Aorta (tissue), 5 donors: ENCODE results near the gene SDF2L1. TPM values are rescaled to one million over a fixed set of nuclear protein-coding genes. Genes with fewer than 3 reads are reported as not detected.
"Not testable (repeated sequence)": the region's sequence is repeated elsewhere in the genome, so short reads cannot be mapped to it uniquely, and the experiment has no call there.

Experiments
- ATAC-seq: fragments of 200-7000 bp; cut with Tn5 transposase; one replicate; pipeline ENCODE4 v1.9.1; 2022; ENCODE audit warnings: moderate library complexity; ENCODE audit not compliant: low FRiP score
- DNase-seq, 2 donors: peaks; one replicate each; pipeline ENCODE4 v3.0.0-alpha.2; 2020
- H3K27ac ChIP-seq, 2 donors: one replicate each; pipeline ENCODE4 v1.5.1; 2013; ENCODE audit warnings: low read length in 2 of 2, mild to moderate bottlenecking in 2 of 2, moderate library complexity in 2 of 2, control low read depth in 1 of 2, inconsistent platforms in 1 of 2, low read depth in 1 of 2
- H3K27me3 ChIP-seq, 2 donors: one replicate each; pipeline ENCODE4 v1.6.1; 2013; ENCODE audit warnings: control low read depth in 1 of 2, low read length in 1 of 2, mild to moderate bottlenecking in 1 of 2, moderate library complexity in 1 of 2; ENCODE audit not compliant: insufficient read depth in 2 of 2, control insufficient read depth in 1 of 2
- H3K36me3 ChIP-seq, 2 donors: one replicate each; pipeline ENCODE4 v1.6.1; 2013; ENCODE audit warnings: control low read depth in 1 of 2, low read length in 1 of 2, mild to moderate bottlenecking in 1 of 2; ENCODE audit not compliant: insufficient read depth in 2 of 2, control insufficient read depth in 1 of 2
- H3K4me1 ChIP-seq, 2 donors: one replicate each; pipeline ENCODE4 v1.6.1; 2013; ENCODE audit warnings: low read length in 2 of 2, control low read depth in 1 of 2, mild to moderate bottlenecking in 1 of 2, moderate library complexity in 1 of 2; ENCODE audit not compliant: insufficient read depth in 2 of 2, control insufficient read depth in 1 of 2
- H3K4me3 ChIP-seq, 2 donors: one replicate each; pipeline ENCODE4 v1.5.1; 2013; ENCODE audit warnings: low read length in 2 of 2, control low read depth in 1 of 2, mild to moderate bottlenecking in 1 of 2
- H3K9me3 ChIP-seq: one replicate; pipeline ENCODE4 v1.6.1; 2013; ENCODE audit warnings: mild to moderate bottlenecking, low read length; ENCODE audit not compliant: control insufficient read depth
- WGBS, 2 donors: extraction: QIAGEN DNeasy Blood & Tissue Kit; methylation state at CpG; one replicate each; pipeline ENCODE4 v1.1.7; 2013; 5-methylcytosine and 5-hydroxymethylcytosine counted together
- intact Hi-C, 2 donors: fragments of 100-400 bp; cut with DNase I; formaldehyde crosslinking; loops; one replicate each; pipeline versions ENCODE4 v1.14.2 to v1.15.0; 2022
- polyA plus RNA-seq, 2 donors: library from polyadenylated mRNA; stranded (reverse); fragments of 200-250 nt; gene quantifications; one replicate each; pipeline ENCODE4 v1.2.3, GENCODE V29; 2013
- total RNA-seq, 2 donors: library from RNA; stranded (reverse); fragmentation: NEBNext Ultra II Directional; extraction: Animal tissue kit (Norgen Biotek cat#: 25700); gene quantifications; one replicate each; pipeline ENCODE4 v1.2.1, GENCODE V29; 2021
- donor health status: healthy with polysubstance abuse.
- donor health status: Bipolar disorder and iron deficiency.
- donor health status: DM: no; HTN: no; CAD: no.
- donor health status: DM: no; HTN: no; CAD: no.
- donor health status: DM: yes; HTN: yes; CAD: no.

Gene SDF2L1
- total and polyA plus RNA-seq, 4 donors = 16.7 to 38.7 (median 29.7) TPM

DNA sequence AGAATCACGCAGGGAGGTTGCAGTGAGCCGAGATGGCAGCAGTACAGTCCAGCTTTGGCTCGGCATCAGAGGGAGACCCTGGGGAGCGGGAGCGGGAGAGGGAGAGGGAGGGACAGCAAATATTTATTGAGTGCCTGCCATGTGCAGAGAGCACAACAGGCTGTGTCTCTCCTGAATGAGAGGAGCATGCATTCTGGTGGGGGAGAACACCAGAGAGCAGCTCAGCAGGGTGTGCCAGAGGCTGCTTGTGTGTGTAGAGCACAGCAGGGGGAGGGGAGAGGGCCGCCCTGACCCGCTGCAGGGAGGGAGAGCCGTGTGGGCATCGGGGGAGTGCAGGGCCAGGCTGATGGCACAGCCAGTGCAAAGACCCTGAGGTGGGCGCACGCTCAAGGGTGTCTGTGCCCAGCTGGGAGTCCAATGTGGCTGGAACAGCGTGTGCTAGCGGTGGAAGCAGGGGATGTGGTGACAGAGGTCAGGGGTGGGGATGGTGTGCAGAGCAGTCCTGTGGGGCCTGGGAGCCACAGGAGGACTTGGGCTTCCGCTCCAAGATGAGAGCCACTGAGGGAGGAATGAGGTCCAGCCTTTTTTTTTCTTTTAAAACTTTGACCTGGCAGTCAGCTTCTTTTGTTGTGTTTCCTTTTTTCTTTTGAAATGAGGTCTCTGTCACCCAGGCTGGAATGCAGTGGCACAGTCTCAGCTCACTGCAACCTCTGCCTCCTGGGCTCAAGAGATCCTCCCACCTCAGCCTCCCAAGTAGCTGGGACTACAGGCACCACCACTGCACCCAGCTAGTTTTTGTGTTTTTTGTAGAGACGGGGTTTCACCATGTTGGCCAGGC is 35.7 kb downstream of the SDF2L1 start:
- intact Hi-C loops = no loop called here
- Histone ChIP-seq H3K4me1 (no peaks in the 10 kb centered on the region), H3K9me3 (no peaks in the 10 kb centered on the region), H3K36me3 (peaks cover under 1 to 4% of the 10 kb centered on the region in 2 donors), H3K27me3 (no peaks in the 10 kb centered on the region), H3K27ac (no peak overlapping the region), H3K4me3 (no peak overlapping the region)
- no peak for DNase-seq
- ATAC-seq = no peak
- 88 to 90% methylated on average over 15 of the region's 15 CpGs for WGBS, 2 donors

DNA sequence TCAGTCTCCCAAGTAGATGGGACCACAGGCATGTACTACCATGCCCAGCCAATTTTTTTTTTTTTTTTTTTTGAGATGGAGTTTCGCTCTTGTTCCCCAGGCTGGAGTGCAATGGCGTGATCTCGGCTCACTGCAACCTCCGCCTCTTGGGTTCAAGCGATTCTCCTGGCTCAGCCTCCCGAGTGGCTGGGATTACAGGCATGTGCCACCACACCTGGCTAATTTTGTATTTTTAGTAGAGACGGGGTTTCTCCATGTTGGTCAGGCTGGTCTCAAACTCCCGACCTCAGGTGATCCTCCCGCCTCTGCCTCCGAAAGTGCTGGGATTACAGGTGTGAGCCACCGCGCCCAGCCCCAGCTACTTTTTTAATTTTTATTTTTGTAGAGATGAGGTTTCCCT is 36.7 kb downstream of the SDF2L1 start:
- intact Hi-C loops, ATAC-seq, DNase-seq, H3K27me3 ChIP-seq, H3K4me3 ChIP-seq, H3K4me1 ChIP-seq, H3K27ac ChIP-seq, H3K36me3 ChIP-seq, H3K9me3 ChIP-seq: not testable (repeated sequence)
- WGBS, 2 donors = 96 to 98% methylated on average over 12 of the region's 12 CpGs

DNA sequence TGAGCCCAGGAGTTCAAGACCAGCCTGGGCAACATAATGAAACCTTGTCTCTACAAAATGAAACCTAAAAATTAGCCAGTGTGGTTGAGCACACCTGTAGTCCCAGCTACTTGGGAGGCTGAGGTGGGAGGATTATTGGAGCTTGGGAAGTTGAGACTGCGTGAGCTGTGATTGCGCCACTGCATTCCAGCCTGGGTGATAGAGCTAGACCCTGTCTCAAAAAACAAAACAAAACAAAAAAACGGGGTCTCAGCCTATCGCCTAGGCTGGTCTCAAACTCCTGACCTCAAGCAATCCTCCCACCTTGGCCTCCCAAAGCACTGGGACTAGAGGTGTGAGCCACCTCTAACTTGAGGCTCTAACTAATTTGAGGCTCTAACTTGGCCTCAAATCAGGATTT is 37.3 kb downstream of the SDF2L1 start:
- H3K36me3 ChIP-seq = no peaks in the 10 kb centered on the region
- H3K27ac ChIP-seq = no peak overlapping the region
- H3K27me3 ChIP-seq = no peaks in the 10 kb centered on the region
- DNase-seq = no peak
- 85 to 93% methylated on average over 4 of the region's 4 CpGs for WGBS, 2 donors
- no peaks in the 10 kb centered on the region for H3K4me1 ChIP-seq
- no peak for ATAC-seq
- H3K9me3 ChIP-seq = no peaks in the 10 kb centered on the region
- H3K4me3 ChIP-seq = no peak overlapping the region
- intact Hi-C loops = no loop called here

DNA sequence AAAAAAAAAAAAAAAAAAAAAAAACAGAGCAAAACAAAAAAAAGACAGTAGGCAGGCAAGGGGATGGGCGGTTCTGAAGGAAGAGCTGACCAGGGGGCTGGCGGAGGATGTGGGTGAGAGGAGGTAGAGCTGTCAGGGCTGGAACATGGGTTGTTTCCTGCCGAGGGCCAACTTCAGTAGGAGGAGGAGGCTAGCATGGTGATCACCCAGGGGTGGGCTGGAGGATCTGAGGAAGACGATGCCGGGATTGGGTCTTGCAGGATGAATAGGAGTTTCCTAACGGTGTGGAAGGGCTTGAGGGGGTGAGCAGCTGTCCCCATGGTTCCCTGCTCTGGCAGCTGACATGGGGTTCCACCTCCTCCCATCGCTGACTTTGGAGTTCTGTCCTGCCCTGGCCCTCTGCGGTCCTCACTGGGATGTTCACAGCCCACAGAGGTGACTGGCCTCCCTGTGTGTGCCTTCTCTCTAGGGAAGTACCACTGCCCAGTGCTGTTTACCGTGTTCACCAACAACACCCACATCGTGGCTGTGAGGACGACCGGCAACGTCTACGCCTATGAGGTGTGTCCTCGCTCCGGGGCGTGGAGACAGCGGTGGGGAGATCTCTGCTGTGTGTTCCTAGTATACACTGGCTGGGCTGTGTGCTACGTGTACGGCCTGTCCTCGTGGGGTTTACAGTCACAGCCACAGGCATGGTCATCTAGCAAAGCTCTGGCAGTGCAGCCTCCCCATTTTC is 38.9 kb downstream of the SDF2L1 start:
- intact Hi-C loops = no loop called here
- no peaks in the 10 kb centered on the region for H3K36me3 ChIP-seq
- no peak overlapping the region for H3K4me3 ChIP-seq
- no peak overlapping the region for H3K27ac ChIP-seq
- WGBS, 2 donors = 92 to 94% methylated on average over 21 of the region's 21 CpGs
- no peaks in the 10 kb centered on the region for H3K4me1 ChIP-seq
- ATAC-seq = no peak
- H3K9me3 ChIP-seq = no peaks in the 10 kb centered on the region
- DNase-seq = no peak
- no peaks in the 10 kb centered on the region for H3K27me3 ChIP-seq

DNA sequence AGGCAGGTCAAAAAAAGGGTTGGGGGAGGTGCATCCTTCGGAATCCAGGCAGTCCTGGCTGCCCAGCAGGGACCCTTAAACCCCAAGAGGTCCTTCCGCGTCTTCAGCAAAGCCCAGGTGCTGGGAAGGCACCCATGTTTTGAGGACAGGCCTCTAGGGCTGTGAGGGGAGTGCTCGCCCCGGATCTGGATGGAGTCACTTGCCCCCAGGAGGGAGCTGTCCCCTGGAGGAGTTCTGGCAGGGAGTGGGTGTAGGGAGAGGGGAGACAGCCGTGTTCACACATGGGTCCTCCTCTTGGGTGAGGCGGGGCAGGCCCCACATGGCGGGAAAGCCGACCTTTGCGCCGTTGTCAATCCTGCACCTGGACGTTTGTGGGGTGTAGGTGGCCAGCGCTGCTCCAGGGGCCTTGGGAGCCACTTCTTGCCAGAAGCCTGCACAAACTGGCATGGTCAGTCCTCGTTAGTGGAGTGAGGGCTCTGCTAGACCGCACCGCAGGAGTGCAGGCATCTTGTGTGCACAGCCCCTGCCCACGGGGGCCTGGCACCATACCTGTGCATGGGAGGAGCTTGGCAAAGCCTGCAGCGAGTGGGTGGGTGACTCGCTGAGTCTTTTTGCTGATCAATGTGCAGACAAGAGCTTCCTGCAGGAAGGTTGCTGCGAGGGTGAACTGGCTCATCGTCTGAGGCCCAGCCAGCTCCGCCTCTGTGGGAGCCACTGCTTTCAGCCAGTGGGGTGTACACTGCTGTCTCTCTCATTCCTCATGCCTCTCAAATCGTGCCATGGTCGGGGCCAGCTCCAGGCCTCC is 39.7 kb downstream of the SDF2L1 start:
- Histone ChIP-seq H3K9me3 (no peaks in the 10 kb centered on the region), H3K27ac (no peak overlapping the region), H3K4me1 (no peaks in the 10 kb centered on the region), H3K27me3 (no peaks in the 10 kb centered on the region), H3K36me3 (no peaks in the 10 kb centered on the region), H3K4me3 (no peak overlapping the region)
- intact Hi-C loops = no loop called here
- no peak for DNase-seq
- WGBS, 2 donors = 87 to 88% methylated on average over 24 of the region's 24 CpGs
- no peak for ATAC-seq

DNA sequence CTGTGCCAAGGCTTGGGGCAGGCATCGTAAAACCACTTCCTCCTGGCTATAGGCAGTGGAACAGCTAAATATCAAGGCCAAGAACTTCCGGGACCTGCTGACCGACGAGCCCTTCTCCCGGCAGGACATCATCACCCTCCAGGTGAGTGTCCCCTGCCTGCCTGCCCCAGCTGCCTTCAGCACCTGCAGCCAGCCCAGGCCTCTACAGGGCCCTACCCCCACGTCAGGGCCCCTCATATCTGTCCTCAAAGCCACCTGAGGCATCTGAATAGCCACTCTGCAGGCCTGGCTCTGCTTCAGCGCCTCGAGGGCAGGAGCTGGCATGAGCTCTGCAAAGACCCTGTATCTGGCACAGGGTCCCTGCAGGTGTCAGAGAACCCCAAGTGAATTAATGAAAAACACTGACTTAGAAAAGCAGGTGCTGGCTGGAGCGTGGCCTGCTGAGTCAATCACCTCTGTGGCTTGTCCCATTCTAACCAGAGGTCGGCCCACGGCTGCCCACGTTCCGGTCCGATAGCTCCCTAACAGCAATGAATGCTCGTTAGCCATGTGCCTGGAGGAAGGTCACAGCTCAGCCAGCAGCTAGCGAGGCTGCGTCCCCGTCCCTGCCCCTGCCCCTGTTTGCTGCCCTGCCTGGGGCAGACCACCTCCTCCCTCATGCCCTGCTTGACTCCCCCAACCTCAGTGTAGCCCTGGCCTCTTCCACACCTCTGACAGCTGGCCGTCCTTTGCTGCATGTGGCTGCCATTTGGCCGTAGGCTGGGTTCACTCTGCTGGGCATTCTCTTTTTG is 40.5 kb downstream of the SDF2L1 start:
- no peaks in the 10 kb centered on the region for H3K36me3 ChIP-seq
- no peaks in the 10 kb centered on the region for H3K27me3 ChIP-seq
- intact Hi-C loops = no loop called here
- ATAC-seq (no peak), DNase-seq (no peak)
- H3K9me3 ChIP-seq = no peaks in the 10 kb centered on the region
- no peak overlapping the region for H3K27ac ChIP-seq
- no peaks in the 10 kb centered on the region for H3K4me1 ChIP-seq
- 88 to 91% methylated on average over 20 of the region's 20 CpGs for WGBS, 2 donors
- H3K4me3 ChIP-seq = no peak overlapping the region

DNA sequence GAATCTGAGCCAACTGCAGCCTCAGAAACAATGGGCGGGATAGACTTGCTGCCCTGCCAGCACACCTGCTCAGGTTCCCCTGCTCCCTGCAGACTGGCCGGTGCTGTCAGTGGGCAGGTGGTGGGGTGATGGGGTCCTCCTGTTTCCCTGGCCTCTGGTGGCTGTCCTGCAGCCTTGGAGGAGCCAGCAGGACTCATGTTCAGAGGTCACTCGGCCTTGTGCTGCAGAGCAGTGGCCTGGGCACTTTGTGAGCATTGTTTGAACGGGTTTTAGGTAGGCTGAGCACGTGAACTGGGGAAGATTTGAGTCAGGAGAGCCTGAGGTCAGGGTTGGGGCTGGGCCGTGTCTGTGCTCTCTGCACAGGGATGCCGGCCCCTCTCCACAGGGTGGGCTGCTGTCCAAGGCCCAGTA is 41.3 kb downstream of the SDF2L1 start:
- intact Hi-C loops = no loop called here

DNA sequence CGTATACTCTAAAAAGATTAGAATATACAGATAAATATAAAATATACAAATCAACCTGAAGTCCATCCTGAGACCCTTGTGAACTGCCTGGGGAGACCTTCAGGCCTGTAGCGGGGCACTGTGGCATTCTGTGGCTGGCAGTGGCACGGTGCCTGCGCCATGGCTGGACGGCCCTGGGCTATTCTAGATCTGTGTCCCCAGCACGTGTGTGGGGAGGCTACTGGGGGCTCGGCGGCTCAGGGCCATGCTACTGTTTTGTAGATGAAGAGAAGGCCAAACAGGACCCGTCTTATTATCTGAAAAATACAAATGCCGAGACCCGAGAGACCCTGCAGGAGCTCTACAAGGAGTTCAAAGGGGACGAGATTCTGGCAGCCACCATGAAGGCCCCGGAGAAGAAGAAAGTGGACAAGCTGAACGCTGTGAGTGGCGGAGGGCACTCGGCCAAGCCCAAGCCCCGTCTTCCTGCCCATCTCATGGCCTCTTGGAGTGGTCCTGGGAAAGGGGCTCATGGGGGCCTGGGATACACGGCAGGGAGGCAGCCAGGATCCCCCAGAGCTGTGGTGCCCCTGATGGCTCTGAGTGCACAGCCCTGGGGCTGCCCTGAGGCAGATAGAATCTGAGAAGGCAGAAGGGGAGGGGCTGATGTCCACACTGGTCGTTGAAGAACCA is 42.5 kb downstream of the SDF2L1 start:
- Histone ChIP-seq H3K27ac (no peak overlapping the region), H3K9me3 (no peaks in the 10 kb centered on the region), H3K27me3 (no peaks in the 10 kb centered on the region), H3K36me3 (no peaks in the 10 kb centered on the region), H3K4me3 (no peak overlapping the region), H3K4me1 (no peaks in the 10 kb centered on the region)
- no peak for DNase-seq
- intact Hi-C loops = no loop called here
- 90 to 91% methylated on average over 19 of the region's 19 CpGs for WGBS, 2 donors
- no peak for ATAC-seq

More for the DNA sequence above, 41.3 kb downstream of the SDF2L1 start:
- DNase-seq (no peak), ATAC-seq (no peak)
- Histone ChIP-seq H3K36me3 (no peaks in the 10 kb centered on the region), H3K9me3 (no peaks in the 10 kb centered on the region), H3K4me1 (no peaks in the 10 kb centered on the region), H3K27me3 (no peaks in the 10 kb centered on the region), H3K4me3 (no peak overlapping the region), H3K27ac (no peak overlapping the region)
- 88 to 93% methylated on average over 7 of the region's 7 CpGs for WGBS, 2 donors
